Tongue (tissue), 3 donors: ENCODE results near the gene PRM1. TPM values are rescaled to one million over a fixed set of nuclear protein-coding genes. Genes with fewer than 3 reads are reported as not detected.

ENCODE experiments used
- DNase-seq: peaks from one replicate; pipeline ENCODE4 v3.0.0-alpha.2; 2015
- small RNA-seq: library from RNA; depleted of rRNA; stranded (forward); fragments of <200 nt; gene quantifications from one replicate; pipeline ENCODE3, GENCODE V24; 2014; ENCODE audit warnings: low replicate concordance
- total RNA-seq: library from RNA; depleted of rRNA; stranded (reverse); fragments of >200 nt; gene quantifications from one replicate; pipeline ENCODE4 v1.2.3, GENCODE V29; 2014

The PRM1 gene
- total RNA-seq, 1 donor from 2014 or later = not detected

DNA sequence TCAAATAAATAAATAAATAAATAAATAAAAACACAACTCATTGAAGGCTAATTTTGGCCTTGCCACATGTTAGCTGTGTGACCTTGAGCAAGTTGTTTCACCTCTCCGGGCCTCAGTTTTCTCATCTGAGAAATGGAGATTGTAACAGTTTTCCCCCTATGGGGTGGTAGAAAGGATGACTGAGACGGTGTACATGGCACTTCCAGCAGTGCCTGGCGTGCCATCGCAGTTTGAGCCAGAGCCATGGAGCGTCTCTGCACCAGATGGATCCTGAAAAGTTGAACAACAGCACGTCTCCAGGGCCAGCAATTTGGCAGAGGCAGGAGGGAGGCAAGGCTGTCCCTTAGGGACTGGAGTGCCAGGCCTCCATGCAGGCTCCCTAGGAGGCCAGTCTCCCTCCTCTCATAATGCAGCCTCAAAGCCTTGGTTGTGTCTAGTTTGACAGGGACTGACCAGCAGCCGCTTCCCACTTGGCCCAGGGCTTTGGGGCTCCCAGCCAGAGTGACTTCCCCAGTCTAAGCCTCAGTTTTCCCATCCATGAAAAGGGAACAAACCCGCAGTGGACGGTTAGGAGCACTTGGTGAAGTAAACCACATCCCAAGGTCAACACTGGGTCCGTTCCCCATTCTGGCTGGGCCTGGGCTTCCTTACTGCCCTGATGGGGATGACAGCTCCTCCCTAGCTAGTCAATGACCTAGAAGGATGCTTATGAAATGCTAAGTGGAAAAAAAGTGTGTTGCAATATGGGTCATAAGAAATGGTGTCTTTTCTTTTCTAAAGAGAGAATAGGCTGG lies 44.5 kb downstream of the PRM1 start:
- no peak for DNase-seq

DNA sequence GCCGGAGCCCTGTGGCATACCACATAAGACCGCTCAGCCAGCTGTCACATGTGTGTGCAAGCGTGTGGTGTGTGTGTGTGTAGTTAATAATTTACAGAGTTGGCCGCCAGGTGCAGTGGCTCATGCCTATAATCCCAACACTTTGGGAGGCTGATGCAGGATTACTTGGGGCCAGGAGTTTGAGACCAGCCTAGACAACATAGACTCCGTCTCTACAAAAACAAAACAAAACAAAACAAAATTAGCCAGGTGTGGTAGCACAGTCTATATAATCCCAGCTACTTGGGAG lies 45.5 kb downstream of the PRM1 start:
- no peak for DNase-seq

DNA sequence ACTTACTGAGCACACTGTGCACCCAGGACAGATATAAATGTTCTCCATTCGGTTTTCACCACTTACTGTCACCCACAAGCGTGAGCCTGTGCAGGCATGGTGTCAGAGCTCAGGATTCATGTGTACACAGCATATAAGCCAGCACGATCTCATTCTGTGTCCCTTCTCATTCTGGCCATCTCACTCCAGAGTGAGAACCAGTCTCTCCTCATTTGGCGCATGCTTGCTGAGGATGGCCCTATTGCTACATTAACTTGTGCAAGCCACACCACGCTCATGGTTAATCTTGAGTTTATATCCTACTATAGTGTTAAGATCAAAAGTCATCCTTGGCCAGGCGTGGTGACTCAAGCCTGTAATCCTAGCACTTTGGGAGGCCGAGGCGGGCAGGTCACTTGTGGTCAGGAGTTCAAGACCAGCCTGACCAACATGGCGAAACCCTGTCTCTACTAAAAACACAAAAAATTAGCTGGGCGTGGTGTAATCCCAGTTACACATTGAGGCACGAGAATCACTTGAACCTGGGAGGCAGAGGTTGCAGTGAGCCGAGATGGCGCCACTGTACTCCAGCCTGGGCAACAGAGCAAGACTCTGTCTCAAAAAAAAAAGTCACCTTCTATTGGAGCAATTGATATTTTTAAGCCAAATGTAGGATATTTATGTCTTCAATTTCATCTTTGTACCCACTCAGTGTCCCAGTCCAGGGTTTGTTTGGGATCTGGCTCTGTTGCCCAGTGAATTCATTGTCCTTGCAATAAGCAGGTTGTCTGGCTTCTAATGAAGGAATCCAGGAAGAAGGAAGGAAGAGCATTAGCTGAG lies 46.0 kb downstream of the PRM1 start:
- DNase-seq = no peak

DNA sequence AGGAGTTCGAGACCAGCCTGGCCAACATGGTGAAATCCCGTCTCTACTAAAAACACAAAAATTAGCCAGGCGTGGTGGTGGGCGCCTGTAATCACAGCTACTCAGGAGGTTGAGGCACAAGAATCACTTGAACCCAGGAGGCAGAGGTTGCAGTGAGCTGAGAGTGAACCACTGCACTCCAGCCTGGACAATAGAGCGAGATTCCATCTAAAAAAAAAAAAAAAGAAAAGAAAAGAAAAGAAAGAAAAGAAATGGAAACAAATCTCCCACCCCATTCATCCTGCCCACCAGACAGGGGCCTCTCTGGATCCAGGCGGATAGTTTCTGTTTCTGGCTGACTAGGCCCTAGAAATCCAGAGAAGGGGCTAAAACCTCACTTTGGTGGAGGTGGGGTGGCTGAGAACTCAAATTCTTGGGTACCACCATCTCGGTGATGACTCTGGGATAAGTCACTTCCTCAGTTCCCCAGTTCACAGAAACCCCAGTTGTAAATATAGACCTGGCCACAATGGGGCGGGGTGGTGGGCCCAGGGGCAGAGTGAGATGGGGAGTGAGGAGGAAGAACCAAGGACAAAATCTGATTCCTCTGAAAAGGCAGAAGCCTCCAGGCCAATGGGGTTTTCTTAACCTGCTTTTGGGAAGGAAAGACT lies 47.3 kb downstream of the PRM1 start:
- no peak for DNase-seq

DNA sequence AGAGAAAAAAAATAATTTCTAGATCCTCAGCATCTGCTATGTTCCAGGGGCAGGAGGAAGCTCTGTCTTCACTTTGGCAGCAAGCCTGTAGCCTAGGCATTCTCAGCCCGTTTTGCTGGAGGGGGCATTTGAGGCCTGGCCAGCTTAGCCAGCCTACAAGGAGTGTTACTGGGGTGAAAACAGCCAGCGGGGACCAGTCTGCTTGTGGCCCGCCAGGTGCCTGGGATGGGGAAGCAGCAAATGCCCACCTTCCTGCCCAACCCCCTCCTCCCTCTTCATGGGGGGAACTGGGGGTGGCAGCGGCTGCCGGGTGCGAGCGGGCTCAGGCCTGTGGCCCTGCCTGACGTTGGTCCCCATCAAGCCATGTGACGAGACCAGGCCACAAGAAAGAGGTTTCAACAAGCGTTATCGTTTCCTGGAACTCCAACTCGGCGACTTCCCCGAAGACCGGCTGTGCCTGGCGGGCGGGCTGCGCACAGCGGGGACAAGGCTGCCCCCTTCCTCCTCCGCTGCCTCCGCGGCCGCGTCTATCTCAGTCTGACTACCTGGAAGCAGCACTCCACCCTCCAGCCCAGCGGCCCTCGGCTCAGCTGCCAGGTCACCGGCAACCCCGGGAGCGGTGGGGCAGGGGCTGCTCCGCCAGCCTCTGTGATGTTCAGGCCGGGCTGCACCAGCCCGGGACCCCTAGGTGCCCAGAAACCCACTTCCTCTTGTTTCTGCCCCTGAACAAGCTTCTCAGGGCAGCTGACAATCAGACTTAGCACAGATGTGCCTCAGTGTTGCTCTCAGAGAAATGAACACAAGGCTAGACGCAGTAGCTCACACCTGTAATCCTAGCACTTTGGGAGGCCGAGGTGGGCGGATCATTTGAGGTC lies 48.0 kb downstream of the PRM1 start:
- no peak for DNase-seq

DNA sequence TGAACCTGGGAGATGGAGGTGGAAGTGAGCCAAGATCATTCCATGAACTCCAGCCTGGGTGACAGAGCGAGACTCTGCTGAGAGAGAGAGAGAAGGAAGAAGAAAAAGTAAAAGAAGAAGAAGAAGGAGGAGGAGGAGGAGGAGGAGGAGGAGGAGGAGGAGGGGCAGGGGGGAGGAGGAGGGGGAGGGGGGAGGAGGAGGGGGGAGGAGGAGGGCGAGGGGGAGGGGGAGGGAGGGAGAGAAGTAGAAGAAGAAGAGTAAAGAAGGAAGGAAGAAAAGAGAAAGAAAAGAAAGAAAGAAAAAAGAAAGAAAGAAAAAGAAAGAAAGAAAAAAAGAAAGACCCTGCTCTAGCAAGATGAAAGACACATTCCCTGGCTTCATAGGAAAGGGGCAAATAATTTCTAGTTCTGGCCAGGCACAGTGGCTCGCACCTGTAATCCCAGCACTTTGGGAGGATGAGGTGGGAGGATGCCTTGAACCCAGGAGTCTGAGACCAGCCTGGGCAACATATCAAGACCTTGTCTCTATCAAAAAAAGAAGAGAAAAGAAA lies 48.8 kb downstream of the PRM1 start:
- no peak for DNase-seq

DNA sequence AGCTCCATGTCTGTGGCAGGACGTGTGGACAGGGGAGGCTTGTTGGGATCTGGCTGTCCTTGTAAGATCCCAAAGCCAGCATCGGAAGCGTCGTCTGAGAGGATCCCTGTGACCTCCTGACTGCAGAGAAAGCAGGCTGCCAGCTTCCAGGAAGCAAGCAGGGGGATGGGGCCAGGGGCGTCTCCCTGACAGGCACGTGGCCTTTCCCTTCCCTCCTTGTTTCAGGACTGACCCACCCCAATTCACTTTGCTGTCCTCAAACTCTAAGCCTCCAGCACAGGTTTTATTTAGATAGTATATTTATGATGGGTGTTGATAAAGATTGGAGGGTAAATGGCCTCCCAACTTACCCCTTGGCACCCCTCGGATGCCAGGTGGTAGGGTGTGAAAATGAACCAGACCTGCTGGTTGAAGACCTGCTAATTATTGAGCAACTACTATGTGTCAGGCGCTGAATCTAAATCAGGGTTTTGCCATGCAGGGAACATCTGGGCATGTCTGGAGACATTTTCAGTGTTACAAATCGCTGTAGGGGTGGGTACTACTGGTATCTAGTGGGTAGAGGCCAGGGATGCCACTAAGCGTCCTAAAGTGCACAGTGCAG lies 49.7 kb downstream of the PRM1 start:
- DNase-seq = no peak

Small RNA genes lying within 50 kb of the gene (small RNA-seq; reads per million reads assigned to genes)
- gene MIR548H2 (not detected), gene RF00019 (not detected), gene RF00554 (not detected)

Other genes starting within 250 kb of the PRM1 start
- gene SOCS1, start 25.1 kb downstream of the PRM1 start, total RNA-seq = 5.1 TPM
- gene TNP2, start 12.0 kb downstream of the PRM1 start, total RNA-seq = not detected
- gene PRM3, start 7.7 kb downstream of the PRM1 start, total RNA-seq = not detected
- not detected for gene PRM2, start 4.8 kb downstream of the PRM1 start, total RNA-seq
- 12.5 TPM for gene RMI2, start 64.1 kb upstream of the PRM1 start, total RNA-seq